Vagina (tissue), 2 donors: ENCODE data around the gene DCST2.

Experiments
- POLR2AphosphoS5 ChIP-seq, 2 donors: sonication (generic); formaldehyde crosslinking; IDR thresholded peaks; one replicate each; pipeline ENCODE4 v1.9.0; 2017; ENCODE audit warnings: antibody characterized with exemption in 2 of 2, mild to moderate bottlenecking in 2 of 2, low read depth in 1 of 2; ENCODE audit not compliant: insufficient read depth in 1 of 2
- TF ChIP-seq, protein P1 (sequence below), 3 experiments: fragments of 450-650 bp in 2 of 3; fragments of 200-600 bp in 1 of 3; sonication (generic) in 1 of 3; IDR thresholded peaks; one replicate each; pipeline ENCODE4 v1.5.1; 2017 to 2019; ENCODE audit warnings: antibody characterized with exemption in 3 of 3, mild to moderate bottlenecking in 2 of 3, moderate library complexity in 2 of 3

DNA sequence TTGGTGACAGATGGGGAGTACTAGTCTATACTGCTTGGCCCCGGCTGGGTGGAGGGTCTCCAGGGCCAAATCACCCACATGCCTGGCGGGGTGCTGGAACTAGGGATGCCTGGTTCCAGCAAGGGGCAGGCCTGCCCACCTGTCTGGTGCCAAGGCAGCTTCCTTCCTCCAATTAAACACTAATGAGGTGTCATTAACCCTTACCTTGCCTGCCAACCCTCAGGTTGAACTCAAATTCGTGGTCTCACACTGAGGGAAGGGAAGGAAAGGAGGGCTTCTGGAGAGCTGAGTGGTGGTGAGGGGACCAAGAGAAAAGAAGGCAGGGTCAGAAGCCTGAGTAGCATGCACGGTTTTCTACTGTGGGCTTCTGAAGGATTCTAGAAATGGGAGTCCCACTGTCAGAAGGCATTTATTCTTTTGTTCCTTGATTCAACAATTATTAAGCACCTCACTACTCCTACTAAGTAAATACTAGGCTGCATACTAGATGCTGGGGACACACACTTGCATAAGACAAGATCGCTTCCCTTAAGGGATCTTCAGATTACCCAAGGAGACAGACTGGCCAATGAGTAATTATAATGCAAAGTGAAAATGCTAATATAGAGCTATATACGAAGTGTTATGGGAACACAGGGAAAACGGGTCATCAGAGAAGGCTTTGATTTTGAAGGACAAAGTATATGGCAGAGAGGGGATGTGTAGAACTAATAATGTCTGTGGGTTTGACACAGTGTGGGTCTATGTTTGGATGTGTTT lies 39.1 kb upstream of the DCST2 start:
- TF ChIP-seq, protein P1, sequence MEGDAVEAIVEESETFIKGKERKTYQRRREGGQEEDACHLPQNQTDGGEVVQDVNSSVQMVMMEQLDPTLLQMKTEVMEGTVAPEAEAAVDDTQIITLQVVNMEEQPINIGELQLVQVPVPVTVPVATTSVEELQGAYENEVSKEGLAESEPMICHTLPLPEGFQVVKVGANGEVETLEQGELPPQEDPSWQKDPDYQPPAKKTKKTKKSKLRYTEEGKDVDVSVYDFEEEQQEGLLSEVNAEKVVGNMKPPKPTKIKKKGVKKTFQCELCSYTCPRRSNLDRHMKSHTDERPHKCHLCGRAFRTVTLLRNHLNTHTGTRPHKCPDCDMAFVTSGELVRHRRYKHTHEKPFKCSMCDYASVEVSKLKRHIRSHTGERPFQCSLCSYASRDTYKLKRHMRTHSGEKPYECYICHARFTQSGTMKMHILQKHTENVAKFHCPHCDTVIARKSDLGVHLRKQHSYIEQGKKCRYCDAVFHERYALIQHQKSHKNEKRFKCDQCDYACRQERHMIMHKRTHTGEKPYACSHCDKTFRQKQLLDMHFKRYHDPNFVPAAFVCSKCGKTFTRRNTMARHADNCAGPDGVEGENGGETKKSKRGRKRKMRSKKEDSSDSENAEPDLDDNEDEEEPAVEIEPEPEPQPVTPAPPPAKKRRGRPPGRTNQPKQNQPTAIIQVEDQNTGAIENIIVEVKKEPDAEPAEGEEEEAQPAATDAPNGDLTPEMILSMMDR (IDR thresholded peaks at IDR 0.05), result no peak
- no peak for TF ChIP-seq POLR2AphosphoS5 (IDR thresholded peaks at IDR 0.05; ENCODE audit: insufficient read depth in 1 of 2, low read depth in 1 of 2)
